Astrocyte (in vitro differentiated cells and primary cell): Measurements from ENCODE around the gene ISX. TPM values are rescaled to one million over a fixed set of nuclear protein-coding genes. Genes with fewer than 3 reads are reported as not detected.

ENCODE experiments used
- DNase-seq: peaks from one replicate; pipeline ENCODE4 v3.0.0-alpha.2; 2010; ENCODE audit warnings: low read depth
- FAIRE-seq: peaks from 2 replicates; lab custom pipeline; 2011; peaks lifted over from hg19 to GRCh38; lab: Jason Lieb, UNC
- H2AFZ ChIP-seq: 2 replicates; pipeline ENCODE4 v1.6.0; 2012; ENCODE audit warnings: low read depth, low read length, inconsistent platforms
- H3K27ac ChIP-seq: 2 replicates; pipeline ENCODE4 v1.5.1; 2011; ENCODE audit warnings: low read depth, low read length, inconsistent platforms
- H3K27me3 ChIP-seq: 2 replicates; pipeline ENCODE4 v1.6.0; 2011; ENCODE audit warnings: low read length, inconsistent platforms; ENCODE audit not compliant: insufficient read depth
- H3K36me3 ChIP-seq: 2 replicates; pipeline ENCODE4 v1.5.1; 2011; ENCODE audit warnings: low read length, inconsistent platforms; ENCODE audit not compliant: insufficient read depth
- H3K4me1 ChIP-seq: 2 replicates; pipeline ENCODE4 v1.5.1; 2011; ENCODE audit warnings: low read length, inconsistent platforms; ENCODE audit not compliant: insufficient read depth
- H3K4me2 ChIP-seq: 2 replicates; pipeline ENCODE4 v1.6.0; 2012; ENCODE audit warnings: low read length, inconsistent platforms
- H3K4me3 ChIP-seq: 2 replicates; pipeline ENCODE4 v1.5.1; 2011; ENCODE audit warnings: low read depth, mild to moderate bottlenecking, low read length, inconsistent platforms; ENCODE audit not compliant: insufficient read depth
- H3K79me2 ChIP-seq: 2 replicates; pipeline ENCODE4 v1.6.0; 2012; ENCODE audit warnings: mild to moderate bottlenecking, low read length, inconsistent platforms; ENCODE audit not compliant: insufficient read depth
- H3K9ac ChIP-seq: 2 replicates; pipeline ENCODE4 v1.6.0; 2012; ENCODE audit warnings: mild to moderate bottlenecking, low read length, inconsistent platforms
- H3K9me3 ChIP-seq: 2 replicates; pipeline ENCODE4 v1.5.1; 2012; ENCODE audit warnings: low read depth, mild to moderate bottlenecking, low read length, inconsistent platforms; ENCODE audit not compliant: insufficient read depth
- H4K20me1 ChIP-seq: 2 replicates; pipeline ENCODE4 v1.6.0; 2012; ENCODE audit warnings: low read length, inconsistent platforms; ENCODE audit not compliant: insufficient read depth
- H3K27ac Mint-ChIP-seq: one replicate; pipeline ENCODE4 v1.8.0; 2021; ENCODE audit warnings: mild to moderate bottlenecking, mixed read lengths; ENCODE audit not compliant: unreplicated experiment
- H3K27me3 Mint-ChIP-seq: one replicate; pipeline ENCODE4 v1.8.0; 2021; ENCODE audit warnings: low read depth, mixed read lengths; ENCODE audit not compliant: unreplicated experiment
- H3K36me3 Mint-ChIP-seq: one replicate; pipeline ENCODE4 v1.8.0; 2021; ENCODE audit warnings: low read depth, mixed read lengths; ENCODE audit not compliant: unreplicated experiment
- H3K4me1 Mint-ChIP-seq: one replicate; pipeline ENCODE4 v1.8.0; 2021; ENCODE audit warnings: low read depth, mixed read lengths; ENCODE audit not compliant: unreplicated experiment
- H3K4me3 Mint-ChIP-seq: one replicate; pipeline ENCODE4 v1.8.0; 2021; ENCODE audit warnings: mild to moderate bottlenecking, moderate library complexity, mixed read lengths; ENCODE audit not compliant: unreplicated experiment
- H3K9me3 Mint-ChIP-seq: one replicate; pipeline ENCODE4 v1.8.0; 2021; ENCODE audit warnings: mild to moderate bottlenecking, mixed read lengths; ENCODE audit not compliant: unreplicated experiment
- CTCF ChIP-seq: IDR thresholded peaks from 2 replicates; pipeline ENCODE4 v1.5.1; 2011; ENCODE audit warnings: low read depth, mild to moderate bottlenecking, inconsistent platforms, low read length, moderate library complexity; ENCODE audit not compliant: insufficient read depth
- EZH2 ChIP-seq: IDR thresholded peaks from 2 replicates; pipeline ENCODE4 v1.6.1; 2012; ENCODE audit warnings: mild to moderate bottlenecking, low read length, inconsistent platforms; ENCODE audit not compliant: insufficient read depth
- total RNA-seq: library from RNA; stranded (reverse); gene quantifications from 2 replicates; pipeline ENCODE4 v1.2.1, GENCODE V29; 2021

ISX gene
- total RNA-seq, 1 donor from 2014 or later = not detected

- H3K4me2 ChIP-seq = no peak overlapping the region
- H3K9me3 Mint-ChIP-seq = peaks cover 4% of the 10 kb centered on the region
Observed at GRCh38 chr22:35020517-35020916, 45.4 kb upstream of the ISX start.

GRCh38 chr22:35021161-35021560 is 44.8 kb upstream of the ISX start:
- TF ChIP-seq CTCF = no peak
- TF ChIP-seq EZH2 = no peak
- no peaks in the 10 kb centered on the region for H3K79me2 ChIP-seq
- H4K20me1 ChIP-seq = no peaks in the 10 kb centered on the region
- FAIRE-seq (no peak), DNase-seq (no peak)
- H3K36me3 Mint-ChIP-seq = no peaks in the 10 kb centered on the region
- H3K27me3 Mint-ChIP-seq = no peaks in the 10 kb centered on the region
- no peak overlapping the region for H3K4me3 Mint-ChIP-seq
- no peak overlapping the region for H3K4me2 ChIP-seq
- no peaks in the 10 kb centered on the region for H3K36me3 ChIP-seq
- no peak overlapping the region for H3K27ac ChIP-seq
- H3K9me3 Mint-ChIP-seq = peaks cover 6% of the 10 kb centered on the region
- no peak overlapping the region for H3K4me3 ChIP-seq
- no peaks in the 10 kb centered on the region for H3K27me3 ChIP-seq
- H2AFZ ChIP-seq = no peak overlapping the region
- no peaks in the 10 kb centered on the region for H3K4me1 ChIP-seq
- no peaks in the 10 kb centered on the region for H3K4me1 Mint-ChIP-seq
- H3K27ac Mint-ChIP-seq = peak overlapping the region; percentile 42
- H3K9ac ChIP-seq = no peak overlapping the region
- no peaks in the 10 kb centered on the region for H3K9me3 ChIP-seq

More at GRCh38 chr22:35020517-35020916, 45.4 kb upstream of the ISX start:
- no peak overlapping the region for H3K27ac Mint-ChIP-seq
- H3K4me3 ChIP-seq = no peak overlapping the region
- no peaks in the 10 kb centered on the region for H3K4me1 Mint-ChIP-seq
- H3K27me3 Mint-ChIP-seq = no peaks in the 10 kb centered on the region
- H3K36me3 ChIP-seq = no peaks in the 10 kb centered on the region
- no peak overlapping the region for H3K4me3 Mint-ChIP-seq
- H3K4me1 ChIP-seq = no peaks in the 10 kb centered on the region
- H3K27ac ChIP-seq = no peak overlapping the region
- H3K27me3 ChIP-seq = no peaks in the 10 kb centered on the region
- H3K9me3 ChIP-seq = no peaks in the 10 kb centered on the region
- H3K36me3 Mint-ChIP-seq = no peaks in the 10 kb centered on the region
- no peaks in the 10 kb centered on the region for H3K79me2 ChIP-seq
- DNase-seq (no peak), FAIRE-seq (no peak)
- no peak for TF ChIP-seq EZH2
- no peak for TF ChIP-seq CTCF
- no peaks in the 10 kb centered on the region for H4K20me1 ChIP-seq
- H3K9ac ChIP-seq = no peak overlapping the region
- H2AFZ ChIP-seq = no peak overlapping the region

DNA sequence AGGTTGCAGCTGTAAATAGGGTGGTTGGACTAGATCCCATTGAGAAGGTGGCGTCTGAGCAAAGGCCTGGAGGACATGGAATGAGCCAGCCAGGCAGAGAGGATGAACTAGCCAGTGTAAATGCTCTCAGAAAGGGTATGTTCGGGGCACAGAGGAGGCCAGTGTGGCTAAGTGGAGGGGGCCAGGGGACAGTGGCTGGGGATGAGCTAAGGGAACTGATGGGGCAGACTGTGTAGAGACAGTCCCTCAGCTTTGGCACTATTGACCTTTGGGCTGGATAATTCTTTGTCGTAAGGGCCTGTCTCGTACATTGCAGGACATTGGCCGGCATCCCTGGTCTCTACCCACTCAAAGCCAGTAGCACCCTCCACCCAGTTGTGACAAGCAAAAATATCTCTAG is 43.7 kb upstream of the ISX start:
- Histone ChIP-seq H4K20me1 (no peaks in the 10 kb centered on the region), H3K79me2 (no peaks in the 10 kb centered on the region), H3K27ac (no peak overlapping the region), H3K4me3 (no peak overlapping the region), H3K36me3 (no peaks in the 10 kb centered on the region), H3K4me2 (no peak overlapping the region), H3K4me1 (no peaks in the 10 kb centered on the region), H3K9ac (no peak overlapping the region), H3K9me3 (no peaks in the 10 kb centered on the region), H3K27me3 (no peaks in the 10 kb centered on the region), H2AFZ (no peak overlapping the region)
- Mint-ChIP-seq H3K27ac (no peak overlapping the region), H3K9me3 (peaks cover 11% of the 10 kb centered on the region), H3K27me3 (no peaks in the 10 kb centered on the region), H3K4me3 (no peak overlapping the region), H3K4me1 (no peaks in the 10 kb centered on the region), H3K36me3 (no peaks in the 10 kb centered on the region)
- FAIRE-seq = no peak
- no peak for TF ChIP-seq EZH2
- no peak for TF ChIP-seq CTCF
- no peak for DNase-seq
